Skin epidermis (tissue), 12 donors: ENCODE measurements around the gene TAL1.

Experiments used
- H3K27ac ChIP-seq, 21 experiments: fragments of 200-600 bp; sonication (generic) in 11 of 21; one replicate each; pipeline ENCODE4 v1.5.0; 2020; ENCODE audit warnings: mild to moderate bottlenecking in 3 of 21, inconsistent platforms in 2 of 21, moderate library complexity in 2 of 21
- H3K4me3 ChIP-seq, 7 experiments: fragments of 200-600 bp; sonication (generic) in 2 of 7; one replicate each; pipeline ENCODE4 v1.5.0; 2020; ENCODE audit warnings: inconsistent platforms in 2 of 7, mild to moderate bottlenecking in 2 of 7, moderate library complexity in 1 of 7

Gene TAL1

GRCh38 chr1:47230692-47231300, 1.2 kb downstream of the TAL1 start:
- H3K4me3 ChIP-seq, result peak overlapping the region; percentile 5 to 35 (median 17)
- H3K27ac ChIP-seq, result peak overlapping the region in 19 of 21 experiments; percentile 4 to 79 (median 53)

GRCh38 chr1:47229886-47230691, 1.9 kb downstream of the TAL1 start:
- peak overlapping the region in 13 of 21 experiments; percentile 2 to 79 (median 40) for H3K27ac ChIP-seq

GRCh38 chr1:47229031-47229885, 2.8 kb downstream of the TAL1 start:
- H3K27ac ChIP-seq, result peak overlapping the region in 9 of 21 experiments; percentile 6 to 72 (median 48)
- H3K4me3 ChIP-seq, result peak overlapping the region in 2 of 7 experiments; percentile 5 to 35

More at GRCh38 chr1:47229886-47230691, 1.9 kb downstream of the TAL1 start:
- peak overlapping the region in 5 of 7 experiments; percentile 5 to 35 (median 6) for H3K4me3 ChIP-seq

- Histone ChIP-seq H3K4me3 (peak overlapping the region in 1 of 7 experiments; percentile 35), H3K27ac (peak overlapping the region in 6 of 21 experiments; percentile 6 to 72 (median 50))
These were observed 3.4 kb downstream of the TAL1 start for GRCh38 chr1:47228644-47229030.

GRCh38 chr1:47227341-47228232, 4.4 kb downstream of the TAL1 start:
- no peak overlapping the region for H3K27ac ChIP-seq

GRCh38 chr1:47226839-47227215, 5.2 kb downstream of the TAL1 start:
- Histone ChIP-seq H3K4me3 (no peak overlapping the region), H3K27ac (no peak overlapping the region)

More at GRCh38 chr1:47227341-47228232, 4.4 kb downstream of the TAL1 start:
- no peak overlapping the region for H3K4me3 ChIP-seq

GRCh38 chr1:47226121-47226838, 5.7 kb downstream of the TAL1 start:
- H3K4me3 ChIP-seq, result peak overlapping the region in 1 of 7 experiments; percentile 2
- H3K27ac ChIP-seq, result peak overlapping the region in 3 of 21 experiments; percentile 2 to 27 (median 9)

- peak overlapping the region in 3 of 21 experiments; percentile 2 to 27 (median 9) for H3K27ac ChIP-seq
These were observed 6.5 kb downstream of the TAL1 start for GRCh38 chr1:47225430-47226100.

GRCh38 chr1:47224676-47225399, 7.2 kb downstream of the TAL1 start:
- H3K27ac ChIP-seq, result peak overlapping the region in 1 of 21 experiments; percentile 9
- H3K4me3 ChIP-seq, result peak overlapping the region in 4 of 7 experiments; percentile 2 to 30 (median 11)

More at GRCh38 chr1:47225430-47226100, 6.5 kb downstream of the TAL1 start:
- peak overlapping the region in 4 of 7 experiments; percentile 2 to 30 (median 11) for H3K4me3 ChIP-seq

- no peak overlapping the region for H3K27ac ChIP-seq
- H3K4me3 ChIP-seq, result no peak overlapping the region
These were observed 7.9 kb downstream of the TAL1 start for GRCh38 chr1:47223921-47224675.

GRCh38 chr1:47223174-47223920, 8.7 kb downstream of the TAL1 start:
- H3K27ac ChIP-seq, result no peak overlapping the region

GRCh38 chr1:47222476-47222875, 9.5 kb downstream of the TAL1 start:
- H3K4me3 ChIP-seq, result no peak overlapping the region
- H3K27ac ChIP-seq, result no peak overlapping the region

More at GRCh38 chr1:47223174-47223920, 8.7 kb downstream of the TAL1 start:
- H3K4me3 ChIP-seq, result no peak overlapping the region

GRCh38 chr1:47219590-47220220, 12.3 kb downstream of the TAL1 start:
- Histone ChIP-seq H3K4me3 (no peak overlapping the region), H3K27ac (no peak overlapping the region)

- Histone ChIP-seq H3K27ac (no peak overlapping the region), H3K4me3 (no peak overlapping the region)
These were observed 13.0 kb downstream of the TAL1 start for GRCh38 chr1:47219001-47219400.
